Mesenchymal stem cell (in vitro differentiated cells and primary cell): ENCODE measurements around the gene ARHGAP6. TPM values are rescaled to one million over a fixed set of nuclear protein-coding genes. Genes with fewer than 3 reads are reported as not detected.

Experiments used
- DNase-seq: peaks from one replicate; pipeline ENCODE4 v3.0.0-alpha.2; 2013
- H2AFZ ChIP-seq: one replicate; pipeline ENCODE4 v1.6.1; 2013; ENCODE audit warnings: low read depth, mild to moderate bottlenecking, control low read depth, inconsistent platforms, low read length, moderate library complexity
- H2AK5ac ChIP-seq: 2 replicates; pipeline ENCODE4 v1.6.1; 2013; ENCODE audit warnings: low read length, moderate library complexity, mild to moderate bottlenecking, inconsistent platforms; ENCODE audit not compliant: severe bottlenecking
- H2BK120ac ChIP-seq: one replicate; pipeline ENCODE4 v1.6.1; 2013; ENCODE audit warnings: low read depth, mild to moderate bottlenecking, inconsistent platforms, low read length, moderate library complexity
- H2BK12ac ChIP-seq, 2 experiments: one replicate each; pipeline ENCODE4 v1.6.1; 2013; ENCODE audit warnings: inconsistent platforms in 2 of 2, low read length in 2 of 2, mild to moderate bottlenecking in 2 of 2, moderate library complexity in 2 of 2, control low read depth in 1 of 2
- H2BK15ac ChIP-seq: one replicate; pipeline ENCODE4 v1.6.1; 2013; ENCODE audit warnings: mild to moderate bottlenecking, low read depth, inconsistent platforms; ENCODE audit not compliant: poor library complexity, severe bottlenecking
- H2BK5ac ChIP-seq: 2 replicates; pipeline ENCODE4 v1.6.1; 2013; ENCODE audit warnings: low read depth, mild to moderate bottlenecking, low read length, control low read depth, inconsistent platforms; ENCODE audit not compliant: poor library complexity, severe bottlenecking
- H3K14ac ChIP-seq, 2 experiments: one replicate each; pipeline ENCODE4 v1.6.1; 2013; ENCODE audit warnings: inconsistent platforms in 2 of 2, low read length in 2 of 2, control low read depth in 1 of 2, mild to moderate bottlenecking in 1 of 2, moderate library complexity in 1 of 2
- H3K18ac ChIP-seq, 2 experiments: one replicate each; pipeline ENCODE4 v1.6.1; 2013; ENCODE audit warnings: inconsistent platforms in 2 of 2, low read length in 2 of 2, control low read depth in 1 of 2, low read depth in 1 of 2, mild to moderate bottlenecking in 1 of 2
- H3K23ac ChIP-seq, 2 experiments: one replicate each; pipeline ENCODE4 v1.6.1; 2013; ENCODE audit warnings: inconsistent platforms in 2 of 2, low read length in 2 of 2, mild to moderate bottlenecking in 2 of 2, moderate library complexity in 2 of 2, control low read depth in 1 of 2
- H3K27ac ChIP-seq: 2 replicates; pipeline ENCODE4 v1.5.1; 2013; ENCODE audit warnings: mild to moderate bottlenecking, moderate library complexity, low read length, control low read depth, inconsistent platforms; ENCODE audit not compliant: poor library complexity, severe bottlenecking
- H3K27me3 ChIP-seq, 2 experiments: 2 replicates each; pipeline versions ENCODE4 v1.6.1 to v1.7.0; 2013; ENCODE audit warnings: low read length in 2 of 2, mild to moderate bottlenecking in 2 of 2, moderate library complexity in 2 of 2, control low read depth in 1 of 2, inconsistent platforms in 1 of 2; ENCODE audit not compliant: control insufficient read depth in 1 of 2, insufficient read depth in 1 of 2
- H3K36me3 ChIP-seq, 2 experiments: 2 replicates each; pipeline versions ENCODE4 v1.6.1 to v1.7.0; 2013; ENCODE audit warnings: low read length in 2 of 2, control low read depth in 1 of 2, inconsistent platforms in 1 of 2, low read depth in 1 of 2, mild to moderate bottlenecking in 1 of 2; ENCODE audit not compliant: insufficient read depth in 2 of 2, control insufficient read depth in 1 of 2
- H3K4ac ChIP-seq, 2 experiments: one replicate each; pipeline ENCODE4 v1.6.1; 2013; ENCODE audit warnings: inconsistent platforms in 2 of 2, low read length in 2 of 2, mild to moderate bottlenecking in 2 of 2, moderate library complexity in 2 of 2, control low read depth in 1 of 2, low read depth in 1 of 2
- H3K4me1 ChIP-seq: 2 replicates; pipeline ENCODE4 v1.6.1; 2013; ENCODE audit warnings: low read depth, low read length, control low read depth; ENCODE audit not compliant: control insufficient read depth, insufficient read depth
- H3K4me2 ChIP-seq: 2 replicates; pipeline ENCODE4 v1.6.1; 2013; ENCODE audit warnings: low read length, mild to moderate bottlenecking, inconsistent platforms; ENCODE audit not compliant: poor library complexity, severe bottlenecking
- H3K4me3 ChIP-seq, 2 experiments: 2 replicates each; pipeline versions ENCODE4 v1.5.1 to v1.7.0; 2013; ENCODE audit warnings: low read length in 2 of 2, mild to moderate bottlenecking in 2 of 2, control low read depth in 1 of 2, low read depth in 1 of 2; ENCODE audit not compliant: insufficient read depth in 1 of 2
- H3K79me1 ChIP-seq: replicated peaks from 2 replicates; pipeline ENCODE4 v1.6.1; 2013; ENCODE audit warnings: mild to moderate bottlenecking, control low read depth, low read length, inconsistent platforms; ENCODE audit not compliant: poor library complexity, severe bottlenecking
- H3K9ac ChIP-seq: 2 replicates; pipeline ENCODE4 v1.7.0; 2013; ENCODE audit warnings: mild to moderate bottlenecking, low read length, moderate library complexity
- H3K9me3 ChIP-seq: 2 replicates; pipeline ENCODE4 v1.7.0; 2013; ENCODE audit warnings: mild to moderate bottlenecking, low read length; ENCODE audit not compliant: control insufficient read depth
- H4K8ac ChIP-seq: one replicate; pipeline ENCODE4 v1.6.1; 2013; ENCODE audit warnings: inconsistent platforms, mild to moderate bottlenecking, low read length, moderate library complexity
- H4K91ac ChIP-seq: one replicate; pipeline ENCODE4 v1.6.1; 2013; ENCODE audit warnings: mild to moderate bottlenecking, low read length, inconsistent platforms
- WGBS: methylation state at CpG from one replicate; pipeline ENCODE4 v1.1.7; 2013; ENCODE audit warnings: mixed read lengths; 5-methylcytosine and 5-hydroxymethylcytosine counted together
- polyA plus RNA-seq, 2 experiments: library from polyadenylated mRNA; stranded (reverse); fragments of 200-250 nt; gene quantifications; one replicate each; pipeline ENCODE4 v1.2.3, GENCODE V29; 2013

Gene ARHGAP6
- polyA plus RNA-seq (2013, experiment 1 of 2): 13.8 TPM
- polyA plus RNA-seq (2013, experiment 2 of 2): 13.6 TPM

GRCh38 chrX:11665168-11666111 lies at the start of gene ARHGAP6:
ARHGAP6 (minus strand) TSS chrX:11665920; CDS start chrX:11664828, 1,092 bp downstream.
- no peak within 1 kb of the TSS for H3K14ac ChIP-seq
- no peak within 1 kb of the TSS for H2BK5ac ChIP-seq
- no peak within 1 kb of the TSS for H2BK12ac ChIP-seq
- H4K91ac ChIP-seq: no peak within 1 kb of the TSS
- H4K8ac ChIP-seq: no peak within 1 kb of the TSS
- no peak within 1 kb of the TSS for H3K23ac ChIP-seq
- peak within 1 kb of the TSS; percentile 94 for H3K4me2 ChIP-seq
- peak; percentile 78 for DNase-seq
- H2AK5ac ChIP-seq: no peak within 1 kb of the TSS
- H3K4me3 ChIP-seq: peak within 1 kb of the TSS; percentile 66 to 81
- H3K9me3 ChIP-seq: no peaks in the 10 kb centered on the region
- H3K27ac ChIP-seq: peak within 1 kb of the TSS; percentile 84
- peak within 1 kb of the TSS; percentile 85 for H2AFZ ChIP-seq
- peak within 1 kb of the TSS; percentile 55 for H3K9ac ChIP-seq
- no peaks in the 10 kb centered on the region for H3K27me3 ChIP-seq
- peaks cover 5% of the 10 kb centered on the region for H3K4me1 ChIP-seq
- 0% methylated on average over 36 of the region's 74 CpGs for WGBS
- no peak within 1 kb of the TSS for H2BK15ac ChIP-seq
- peak within 1 kb of the TSS; percentile 33 to 70 for H3K18ac ChIP-seq
- H3K36me3 ChIP-seq: no peaks in the 10 kb centered on the region
- H3K4ac ChIP-seq: no peak within 1 kb of the TSS
- H3K79me1 ChIP-seq: no peaks in the 10 kb centered on the region
- no peak within 1 kb of the TSS for H2BK120ac ChIP-seq

- Histone ChIP-seq H2BK5ac (no peak overlapping the region), H3K79me1 (no peaks in the 10 kb centered on the region), H3K4me1 (peaks cover 9% of the 10 kb centered on the region), H3K27ac (no peak overlapping the region), H3K4ac (no peak overlapping the region), H3K9me3 (no peaks in the 10 kb centered on the region), H2AFZ (no peak overlapping the region), H3K14ac (no peak overlapping the region), H3K4me3 (no peak overlapping the region), H2BK15ac (no peak overlapping the region), H3K36me3 (no peaks in the 10 kb centered on the region), H3K23ac (no peak overlapping the region), H3K9ac (no peak overlapping the region), H3K27me3 (no peaks in the 10 kb centered on the region), H2BK12ac (no peak overlapping the region), H2AK5ac (no peak overlapping the region), H3K18ac (peak overlapping the region in 1 of 2 experiments; percentile 21), H4K91ac (no peak overlapping the region), H3K4me2 (no peak overlapping the region), H2BK120ac (no peak overlapping the region), H4K8ac (no peak overlapping the region)
- DNase-seq: peak; percentile 18
- whole genome bisulfite sequencing: 68% methylated on average over 11 of the region's 12 CpGs
These were observed 39.2 kb upstream of the ARHGAP6 start for GRCh38 chrX:11704725-11705495.

- Histone ChIP-seq H3K4me2 (no peak overlapping the region), H2AK5ac (no peak overlapping the region), H3K36me3 (no peaks in the 10 kb centered on the region), H3K18ac (no peak overlapping the region), H3K27ac (no peak overlapping the region), H2BK12ac (no peak overlapping the region), H2BK5ac (no peak overlapping the region), H3K14ac (no peak overlapping the region), H2BK120ac (no peak overlapping the region), H3K4ac (no peak overlapping the region), H4K91ac (no peak overlapping the region), H4K8ac (no peak overlapping the region), H3K9ac (no peak overlapping the region), H3K23ac (no peak overlapping the region), H3K9me3 (no peaks in the 10 kb centered on the region), H3K27me3 (no peaks in the 10 kb centered on the region), H3K79me1 (no peaks in the 10 kb centered on the region), H3K4me3 (no peak overlapping the region), H2BK15ac (no peak overlapping the region), H3K4me1 (peaks cover 9% of the 10 kb centered on the region), H2AFZ (no peak overlapping the region)
- 96% methylated on average over 7 of the region's 10 CpGs for WGBS
- DNase-seq: no peak
These were observed 38.1 kb upstream of the ARHGAP6 start for GRCh38 chrX:11703855-11704254.
